H1 (cell line): ENCODE data around the gene GCSAML. TPM values are rescaled to one million over a fixed set of nuclear protein-coding genes. Genes with fewer than 3 reads are reported as not detected.

Experiments used
- CTCF ChIA-PET: fragments of 300-600 bp; sonication (Branson Sonifier 250); formaldehyde crosslinking; loops from one replicate; lab custom pipeline; 2021; ENCODE audit not compliant: partially characterized antibody; lab: Charles Lee
- POLR2A ChIA-PET: fragments of 300-600 bp; sonication (Branson Sonifier 250); formaldehyde crosslinking; loops from one replicate; lab custom pipeline; 2021; ENCODE audit warnings: inconsistent platforms; ENCODE audit not compliant: partially characterized antibody; lab: Charles Lee
- DNase-seq, 2 experiments: peaks; one replicate each; pipeline versions ENCODE4 v3.0.0 to v3.0.0-alpha.2; 2010 to 2022; ENCODE audit warnings: low spot score in 2 of 2, low read depth in 1 of 2, mixed read lengths in 1 of 2
- FAIRE-seq: peaks from 2 replicates; lab custom pipeline; 2011; peaks lifted over from hg19 to GRCh38; lab: Jason Lieb, UNC
- H2AFZ ChIP-seq: 2 replicates; pipeline ENCODE4 v1.8.1; 2012; ENCODE audit warnings: low read length, inconsistent platforms
- H2AK5ac ChIP-seq: 2 replicates; pipeline ENCODE4 v1.6.1; 2013; ENCODE audit warnings: low read depth, low read length
- H2BK120ac ChIP-seq: replicated peaks from 2 replicates; pipeline ENCODE3; 2013; ENCODE audit warnings: low read depth, low read length, inconsistent platforms
- H2BK12ac ChIP-seq: 2 replicates; pipeline ENCODE4 v1.6.1; 2013; ENCODE audit warnings: low read depth, low read length
- H2BK15ac ChIP-seq: 2 replicates; pipeline ENCODE4 v1.6.1; 2013; ENCODE audit warnings: low read length
- H2BK20ac ChIP-seq: 2 replicates; pipeline ENCODE4 v1.6.1; 2013; ENCODE audit warnings: low read length
- H2BK5ac ChIP-seq: 2 replicates; pipeline ENCODE4 v1.6.1; 2013; ENCODE audit warnings: low read depth, low read length
- H3K14ac ChIP-seq: 2 replicates; pipeline ENCODE4 v1.6.1; 2013; ENCODE audit warnings: inconsistent platforms; ENCODE audit not compliant: insufficient read length
- H3K18ac ChIP-seq: 2 replicates; pipeline ENCODE4 v1.6.1; 2013; ENCODE audit warnings: low read length; ENCODE audit errors: extremely low read depth
- H3K23ac ChIP-seq: 2 replicates; pipeline ENCODE4 v1.6.1; 2013; ENCODE audit warnings: inconsistent platforms; ENCODE audit not compliant: insufficient read length
- H3K23me2 ChIP-seq: 2 replicates; pipeline ENCODE4 v1.6.1; 2013; ENCODE audit warnings: low read depth, low read length
- H3K27ac ChIP-seq: 2 replicates; pipeline ENCODE4 v1.6.1; 2011; ENCODE audit warnings: low read depth, low read length, inconsistent platforms
- H3K27me3 ChIP-seq, 4 experiments: replicated peaks in 1 of 4; 1 replicate in 1 of 4; 2 replicates in 3 of 4; pipeline versions ENCODE4 v1.6.1 to v1.8.1; 2011 to 2013; ENCODE audit warnings: low read length in 3 of 4, mild to moderate bottlenecking in 3 of 4, inconsistent platforms in 2 of 4, mixed read lengths in 2 of 4, moderate library complexity in 1 of 4; ENCODE audit not compliant: control insufficient read depth in 3 of 4, insufficient read depth in 3 of 4; ENCODE audit errors: extremely low read depth in 1 of 4
- H3K36me3 ChIP-seq, 4 experiments: 2 replicates each; pipeline versions ENCODE4 v1.6.1 to v1.8.1; 2011 to 2013; ENCODE audit warnings: mild to moderate bottlenecking in 4 of 4, low read length in 3 of 4, moderate library complexity in 2 of 4, control low read depth in 1 of 4, inconsistent platforms in 1 of 4; ENCODE audit not compliant: insufficient read depth in 4 of 4, control insufficient read depth in 2 of 4
- H3K4ac ChIP-seq: replicated peaks from 2 replicates; pipeline ENCODE3; 2013; ENCODE audit warnings: low read length, low read depth, mixed read lengths, inconsistent platforms; ENCODE audit not compliant: insufficient read length
- H3K4me1 ChIP-seq, 4 experiments: replicated peaks in 1 of 4; 1 replicate in 1 of 4; 2 replicates in 3 of 4; pipeline versions ENCODE4 v1.6.1 to v1.8.1; 2011 to 2013; ENCODE audit warnings: low read length in 3 of 4, inconsistent platforms in 2 of 4, mixed read lengths in 1 of 4; ENCODE audit not compliant: insufficient read depth in 4 of 4, control insufficient read depth in 3 of 4
- H3K4me2 ChIP-seq, 2 experiments: 2 replicates each; pipeline versions ENCODE4 v1.6.1 to v1.8.1; 2011 to 2013; ENCODE audit warnings: low read depth in 2 of 2, low read length in 2 of 2, control low read depth in 1 of 2, inconsistent platforms in 1 of 2, mild to moderate bottlenecking in 1 of 2; ENCODE audit not compliant: insufficient read depth in 1 of 2
- H3K4me3 ChIP-seq, 4 experiments: fragments of 200-600, 300-600 bp in 1 of 4; sonication (generic), shearing (Covaris generic), sonication (Bioruptor Twin) in 1 of 4; 2 replicates each; pipeline versions ENCODE4 v1.5.1 to v1.8.1; 2011 to 2016; ENCODE audit warnings: low read length in 4 of 4, low read depth in 3 of 4, control low read depth in 2 of 4, inconsistent platforms in 2 of 4, mild to moderate bottlenecking in 2 of 4, mixed read lengths in 1 of 4, moderate library complexity in 1 of 4; ENCODE audit not compliant: insufficient read depth in 2 of 4; ENCODE audit errors: extremely low read depth in 1 of 4
- H3K56ac ChIP-seq: replicated peaks from 2 replicates; pipeline ENCODE3; 2013; ENCODE audit warnings: low read depth, mild to moderate bottlenecking, mixed read lengths, low read length, inconsistent platforms; ENCODE audit not compliant: insufficient read length
- H3K79me1 ChIP-seq: 2 replicates; pipeline ENCODE4 v1.6.1; 2013; ENCODE audit warnings: low read depth, low read length, control low read depth
- H3K79me2 ChIP-seq, 2 experiments: 2 replicates each; pipeline versions ENCODE4 v1.6.1 to v1.8.1; 2012 to 2013; ENCODE audit warnings: low read length in 2 of 2, mild to moderate bottlenecking in 2 of 2, inconsistent platforms in 1 of 2; ENCODE audit not compliant: insufficient read depth in 2 of 2, control insufficient read depth in 1 of 2
- H3K9ac ChIP-seq, 4 experiments: replicated peaks in 1 of 4; 1 replicate in 1 of 4; 2 replicates in 3 of 4; pipeline versions ENCODE4 v1.6.1 to v1.8.1; 2011 to 2013; ENCODE audit warnings: low read depth in 3 of 4, low read length in 3 of 4, control low read depth in 2 of 4, mild to moderate bottlenecking in 2 of 4, moderate library complexity in 2 of 4, inconsistent platforms in 1 of 4; ENCODE audit errors: extremely low read depth in 1 of 4
- H3K9me3 ChIP-seq, 2 experiments: 2 replicates each; pipeline versions ENCODE4 v1.6.1 to v1.8.1; 2012 to 2013; ENCODE audit warnings: mild to moderate bottlenecking in 2 of 2, moderate library complexity in 2 of 2, control low read depth in 1 of 2, inconsistent platforms in 1 of 2, low read depth in 1 of 2, low read length in 1 of 2, mixed read lengths in 1 of 2; ENCODE audit not compliant: insufficient read depth in 2 of 2
- H4K20me1 ChIP-seq, 2 experiments: replicated peaks in 1 of 2; 2 replicates each; pipeline versions ENCODE3 to v1.8.1; 2011 to 2013; ENCODE audit warnings: inconsistent platforms in 2 of 2, low read length in 2 of 2, mild to moderate bottlenecking in 1 of 2; ENCODE audit not compliant: insufficient read depth in 2 of 2, control insufficient read depth in 1 of 2
- H4K5ac ChIP-seq: 2 replicates; pipeline ENCODE4 v1.6.1; 2013; ENCODE audit warnings: low read length, low read depth, mixed read lengths, inconsistent platforms; ENCODE audit not compliant: insufficient read length
- H4K8ac ChIP-seq: 2 replicates; pipeline ENCODE4 v1.8.0; 2013; ENCODE audit warnings: mild to moderate bottlenecking, moderate library complexity, low read length, inconsistent platforms; ENCODE audit not compliant: insufficient read depth; ENCODE audit errors: extremely low read depth
- H4K91ac ChIP-seq: replicated peaks from 2 replicates; pipeline ENCODE3; 2013; ENCODE audit warnings: low read length, mixed read lengths, inconsistent platforms; ENCODE audit not compliant: insufficient read length
- FOSL1 ChIP-seq: IDR thresholded peaks from 2 replicates; pipeline ENCODE4 v1.6.1; 2011; ENCODE audit warnings: mild to moderate bottlenecking, low read depth, low read length, moderate library complexity; ENCODE audit not compliant: insufficient read depth
- JUN ChIP-seq: IDR thresholded peaks from 2 replicates; pipeline ENCODE4 v1.6.1; 2011; ENCODE audit warnings: low read depth, mild to moderate bottlenecking, improper control_type of control experiment, low read length
- SIRT6 ChIP-seq: IDR thresholded peaks from one replicate; pipeline ENCODE4 v1.7.1; 2012; ENCODE audit warnings: low read length, inconsistent platforms
- TAF1 ChIP-seq: IDR thresholded peaks from 2 replicates; pipeline ENCODE4 v1.6.1; 2011; ENCODE audit warnings: mild to moderate bottlenecking, low read depth, low read length
- TAF7 ChIP-seq: optimal IDR thresholded peaks from 2 replicates; pipeline ENCODE3; 2011; ENCODE audit warnings: low read depth, mild to moderate bottlenecking, inconsistent platforms, low read length, moderate library complexity, borderline replicate concordance
- WGBS, 2 experiments: shearing (Covaris generic) in 1 of 2; methylation state at CpG; one replicate each; pipeline versions ENCODE4 v1.1.6 to v1.1.7; 2013 to 2015; ENCODE audit warnings: low lambda C conversion rate in 2 of 2, mixed read lengths in 2 of 2, inconsistent platforms in 1 of 2, low coverage in 1 of 2, missing lambda C conversion rate in 1 of 2; ENCODE audit not compliant: insufficient replicate concordance in 2 of 2, insufficient coverage in 1 of 2, insufficient read length in 1 of 2; ENCODE audit errors: extremely low coverage in 1 of 2, missing lambda C conversion rate in 1 of 2; 5-methylcytosine and 5-hydroxymethylcytosine counted together
- polyA plus RNA-seq, 7 experiments: library from polyadenylated mRNA; depleted of rRNA in 3 of 7; stranded (reverse) in 5 of 7; unstranded in 2 of 7; fragments of >200 nt in 5 of 7; fragments of 200-250 nt in 2 of 7; gene quantifications; 1 replicate in 5 of 7; 2 replicates in 1 of 7; 4 replicates in 1 of 7; pipeline versions ENCODE4 v1.2.1 to v1.2.3, GENCODE V29; 2011 to 2013; ENCODE audit warnings: missing spikeins in 2 of 7, mixed read lengths in 2 of 7
- total RNA-seq: library from RNA; stranded (reverse); fragmentation: NEBNext Ultra II Directional; extraction: Animal tissue kit (Norgen Biotek cat#: 25700); gene quantifications from 2 replicates; pipeline ENCODE4 v1.2.1, GENCODE V29; 2021
- TF ChIP-seq, protein P1 (sequence below): IDR thresholded peaks from 2 replicates; pipeline ENCODE4 v1.6.1; 2011; ENCODE audit warnings: low read length, improper control_type of control experiment

GCSAML gene
- total and polyA plus RNA-seq, 2 of the 8 experiments (the other 6 are each of a cell fraction or from before 2014, with no cell fraction given), result not detected

DNA sequence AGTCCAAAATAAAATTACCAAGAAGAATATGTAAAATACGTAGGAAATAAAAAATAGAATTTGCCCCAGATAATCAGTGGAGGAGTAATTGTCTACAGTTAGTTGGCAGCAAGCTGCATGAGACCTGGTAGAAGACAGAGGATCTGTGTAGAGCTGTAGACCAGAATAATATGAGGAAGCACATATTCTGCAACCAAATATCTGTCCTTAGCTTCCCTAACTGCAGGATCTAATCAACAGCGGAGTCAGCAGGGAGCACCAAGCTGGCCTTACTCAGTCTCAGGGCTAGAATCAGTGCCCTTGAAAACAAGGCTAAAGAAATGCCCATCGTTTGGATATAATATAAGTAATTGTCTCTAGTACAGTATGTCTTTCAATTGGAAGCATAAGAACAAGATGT, 6.1 kb upstream of the GCSAML start:
- no peak overlapping the region for H3K4ac ChIP-seq
- H3K23ac ChIP-seq, result no peak overlapping the region
- TF ChIP-seq FOSL1, result no peak
- TF ChIP-seq, protein P1, sequence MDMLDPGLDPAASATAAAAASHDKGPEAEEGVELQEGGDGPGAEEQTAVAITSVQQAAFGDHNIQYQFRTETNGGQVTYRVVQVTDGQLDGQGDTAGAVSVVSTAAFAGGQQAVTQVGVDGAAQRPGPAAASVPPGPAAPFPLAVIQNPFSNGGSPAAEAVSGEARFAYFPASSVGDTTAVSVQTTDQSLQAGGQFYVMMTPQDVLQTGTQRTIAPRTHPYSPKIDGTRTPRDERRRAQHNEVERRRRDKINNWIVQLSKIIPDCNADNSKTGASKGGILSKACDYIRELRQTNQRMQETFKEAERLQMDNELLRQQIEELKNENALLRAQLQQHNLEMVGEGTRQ, result no peak
- TF ChIP-seq SIRT6, result no peak
- TF ChIP-seq JUN, result no peak
- no peak for TF ChIP-seq TAF7
- no peak for TF ChIP-seq TAF1
- TF ChIP-seq, all 59 proteins: peak for 0
- Histone ChIP-seq H2AFZ (no peak overlapping the region), H2BK120ac (no peak overlapping the region), H4K8ac (no peak overlapping the region), H3K36me3 (no peaks in the 10 kb centered on the region), H2BK12ac (no peak overlapping the region), H3K4me1 (no peaks in the 10 kb centered on the region; a peak in 1 of 7 replicates), H2BK20ac (no peak overlapping the region), H3K14ac (no peak overlapping the region), H3K27me3 (no peaks in the 10 kb centered on the region), H3K79me1 (no peaks in the 10 kb centered on the region), H3K4me3 (no peak overlapping the region), H3K9ac (no peak overlapping the region), H3K79me2 (no peaks in the 10 kb centered on the region), H2BK15ac (no peak overlapping the region), H3K56ac (no peak overlapping the region), H3K9me3 (peaks cover 29 to 45% of the 10 kb centered on the region in 2 experiments), H3K4me2 (no peak overlapping the region), H3K18ac (no peak overlapping the region), H3K27ac (no peak overlapping the region), H2BK5ac (no peak overlapping the region), H4K91ac (no peak overlapping the region), H4K5ac (no peak overlapping the region), H3K23me2 (no peaks in the 10 kb centered on the region), H2AK5ac (no peak overlapping the region), H4K20me1 (no peaks in the 10 kb centered on the region)
- ChIA-PET CTCF (no interaction called here), POLR2A (no interaction called here)
- WGBS, 2 experiments, result 39% methylated on average over 3 of the region's 3 CpGs; no CpG with 5 or more reads in 1 of the 2 experiments
- FAIRE-seq (no peak), DNase-seq (no peak)
